Right lobe of liver (tissue), 6 donors: ENCODE data around the gene TMEM131L. TPM values are rescaled to one million over a fixed set of nuclear protein-coding genes. Genes with fewer than 3 reads are reported as not detected.

Experiments used
- ATAC-seq, 4 donors: fragments of 200-7000 bp; cut with Tn5 transposase; one replicate each; pipeline ENCODE4 v1.9.1; 2020; ENCODE audit warnings: mild to moderate bottlenecking in 4 of 4, moderate library complexity in 4 of 4
- DNase-seq, 3 donors: peaks; one replicate each; pipeline ENCODE4 v3.0.0-alpha.2; 2020
- H3K27ac ChIP-seq, 3 donors: fragments of 200-600 bp; one replicate each; pipeline ENCODE4 v1.8.0; 2022
- H3K27me3 ChIP-seq, 2 donors: fragments of 200-600 bp; one replicate each; pipeline ENCODE4 v1.8.0; 2022
- H3K36me3 ChIP-seq, 4 donors: fragments of 200-600 bp; sonication (generic) in 1 of 4; one replicate each; pipeline versions ENCODE4 v1.5.1 to v1.8.0; 2017 to 2022; ENCODE audit warnings: control low read depth in 1 of 4
- H3K4me1 ChIP-seq, 4 donors: fragments of 200-600 bp; sonication (generic) in 1 of 4; one replicate each; pipeline versions ENCODE4 v1.5.1 to v1.8.0; 2017 to 2022; ENCODE audit warnings: control low read depth in 1 of 4
- H3K4me3 ChIP-seq, 3 donors: fragments of 200-600 bp; one replicate each; pipeline ENCODE4 v1.8.0; 2022
- H3K9me3 ChIP-seq, 4 donors: fragments of 200-600 bp; sonication (generic) in 1 of 4; one replicate each; pipeline versions ENCODE4 v1.5.1 to v1.8.0; 2017 to 2022; ENCODE audit warnings: control low read depth in 1 of 4
- POLR2A ChIP-seq: fragments of 450-650 bp; IDR thresholded peaks from one replicate; pipeline ENCODE4 v1.6.1; 2017; ENCODE audit warnings: antibody characterized with exemption, mild to moderate bottlenecking
- WGBS: methylation state at CpG from one replicate; pipeline ENCODE4 v1.1.6; 2018; ENCODE audit warnings: low coverage, low lambda C conversion rate; ENCODE audit not compliant: insufficient coverage; ENCODE audit errors: missing lambda C conversion rate; 5-methylcytosine and 5-hydroxymethylcytosine counted together
- intact Hi-C, 2 donors: fragments of 100-400 bp; cut with DNase I; formaldehyde crosslinking; loops; one replicate each; pipeline versions ENCODE4 v1.11.2 to v1.14.1; 2022
- total RNA-seq, 6 experiments: library from RNA; depleted of rRNA in 2 of 6; stranded (reverse); fragments of >200 nt in 2 of 6; fragmentation: NEBNext Ultra II Directional in 3 of 6; extraction: Animal tissue kit (Norgen Biotek cat#: 25700) in 3 of 6; gene quantifications; one replicate each; pipeline versions ENCODE4 v1.1.0 to v1.2.4, GENCODE V29; 2016 to 2023
- TF ChIP-seq, protein P1 (sequence below), 4 donors: fragments of 200-600 bp in 3 of 4; fragments of 450-650 bp in 1 of 4; IDR thresholded peaks; one replicate each; pipeline versions ENCODE4 v1.5.1 to v1.8.0; 2016 to 2022; ENCODE audit warnings: antibody characterized with exemption in 4 of 4, mild to moderate bottlenecking in 2 of 4
- donor health status: DM: no; HTN: yes; CAD: no.
- donor health status: DM: no; HTN: no; CAD: no.
- donor health status: DM: no; HTN: no; CAD: no.
- donor health status: DM: no; HTN: yes; CAD: no.
- donor health status: DM: no; HTN: yes; CAD: no.

Gene TMEM131L
- total RNA-seq, 6 experiments from 2014 or later, result 13.2 to 19.6 (median 14.8) TPM

DNA sequence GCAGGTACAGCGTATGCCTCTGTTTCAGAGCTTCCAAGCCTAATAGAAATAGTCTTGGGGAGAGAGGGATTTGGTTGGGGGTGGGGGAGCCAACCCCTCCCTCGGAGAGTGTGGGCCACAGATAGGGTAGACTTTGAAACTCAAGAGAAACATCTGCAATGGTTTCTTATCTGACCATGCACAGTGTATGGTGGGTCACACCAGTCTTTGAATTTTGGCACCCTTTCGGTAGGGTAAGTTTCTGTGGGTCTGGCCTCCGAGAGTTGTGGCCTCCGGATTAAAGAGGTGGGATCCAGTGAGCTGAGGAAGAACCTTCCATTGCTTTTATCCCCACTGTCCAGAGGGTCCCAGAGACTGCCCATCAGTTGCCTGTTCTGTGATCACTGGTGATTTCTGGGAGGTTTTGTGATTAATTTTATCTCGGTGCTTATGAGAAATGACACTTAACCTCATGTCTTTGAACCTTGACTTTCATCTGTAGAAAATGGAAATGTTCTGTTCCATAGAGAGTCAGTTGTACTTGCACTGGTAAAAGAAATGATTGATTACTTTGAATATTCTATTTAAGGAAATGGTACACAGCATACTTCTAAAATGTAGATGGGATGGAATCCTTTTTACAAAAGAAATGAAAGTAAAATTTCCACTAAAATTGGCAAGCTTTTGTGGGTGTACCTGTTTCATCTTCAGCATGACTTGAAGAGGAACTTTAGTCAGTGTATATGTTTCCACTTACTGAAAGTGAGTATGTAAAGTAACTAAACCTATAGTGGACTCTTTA, 62.7 kb downstream of the TMEM131L start:
- Histone ChIP-seq H3K4me1 (peaks cover 0 to 59% (median 21%) of the 10 kb centered on the region in 4 donors), H3K4me3 (no peak overlapping the region), H3K36me3 (no peaks in the 10 kb centered on the region), H3K9me3 (no peaks in the 10 kb centered on the region), H3K27me3 (no peaks in the 10 kb centered on the region), H3K27ac (peak overlapping the region; percentile 53 to 66 (median 65))
- TF ChIP-seq POLR2A, result no peak
- TF ChIP-seq, protein P1, sequence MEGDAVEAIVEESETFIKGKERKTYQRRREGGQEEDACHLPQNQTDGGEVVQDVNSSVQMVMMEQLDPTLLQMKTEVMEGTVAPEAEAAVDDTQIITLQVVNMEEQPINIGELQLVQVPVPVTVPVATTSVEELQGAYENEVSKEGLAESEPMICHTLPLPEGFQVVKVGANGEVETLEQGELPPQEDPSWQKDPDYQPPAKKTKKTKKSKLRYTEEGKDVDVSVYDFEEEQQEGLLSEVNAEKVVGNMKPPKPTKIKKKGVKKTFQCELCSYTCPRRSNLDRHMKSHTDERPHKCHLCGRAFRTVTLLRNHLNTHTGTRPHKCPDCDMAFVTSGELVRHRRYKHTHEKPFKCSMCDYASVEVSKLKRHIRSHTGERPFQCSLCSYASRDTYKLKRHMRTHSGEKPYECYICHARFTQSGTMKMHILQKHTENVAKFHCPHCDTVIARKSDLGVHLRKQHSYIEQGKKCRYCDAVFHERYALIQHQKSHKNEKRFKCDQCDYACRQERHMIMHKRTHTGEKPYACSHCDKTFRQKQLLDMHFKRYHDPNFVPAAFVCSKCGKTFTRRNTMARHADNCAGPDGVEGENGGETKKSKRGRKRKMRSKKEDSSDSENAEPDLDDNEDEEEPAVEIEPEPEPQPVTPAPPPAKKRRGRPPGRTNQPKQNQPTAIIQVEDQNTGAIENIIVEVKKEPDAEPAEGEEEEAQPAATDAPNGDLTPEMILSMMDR (IDR thresholded peaks at IDR 0.05), result no peak
- intact Hi-C loops, result no loop called here
- WGBS, result 64% methylated on average over 6 of the region's 6 CpGs
- no peak for DNase-seq
- ATAC-seq, result peak in 1 of 4 donors; percentile 5

DNA sequence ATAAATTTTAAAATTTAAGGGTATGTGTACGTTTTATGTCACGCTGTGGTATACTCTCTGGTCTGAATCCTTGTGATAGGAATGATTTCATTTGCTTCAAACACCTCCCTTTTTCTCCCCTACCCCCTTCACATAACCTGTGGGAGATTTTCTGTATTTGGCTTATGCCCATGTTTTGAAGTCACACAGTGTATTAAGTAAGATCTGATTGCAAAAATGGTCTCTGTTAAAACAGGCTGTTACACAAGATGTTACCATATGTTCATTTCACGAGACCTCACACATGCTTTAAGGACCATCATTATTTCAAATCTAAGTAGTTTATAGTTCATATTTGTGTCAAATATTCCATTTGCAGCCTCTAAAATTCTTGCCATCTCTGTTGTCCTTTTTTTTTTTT, 63.5 kb downstream of the TMEM131L start:
- H3K9me3 ChIP-seq, result no peaks in the 10 kb centered on the region
- intact Hi-C loops, result no loop called here
- peaks cover 0 to 63% (median 25%) of the 10 kb centered on the region in 4 donors for H3K4me1 ChIP-seq
- H3K27me3 ChIP-seq, result no peaks in the 10 kb centered on the region
- no peaks in the 10 kb centered on the region for H3K36me3 ChIP-seq
- ATAC-seq (peak; percentile 61 to 81 (median 66)), DNase-seq (no peak)
- TF ChIP-seq POLR2A, result no peak
- TF ChIP-seq, protein P1 (IDR thresholded peaks at IDR 0.05), result no peak
- no peak overlapping the region for H3K4me3 ChIP-seq
- peak overlapping the region; percentile 53 to 66 (median 65) for H3K27ac ChIP-seq
- WGBS, result 22% methylated on average over 3 of the region's 3 CpGs

DNA sequence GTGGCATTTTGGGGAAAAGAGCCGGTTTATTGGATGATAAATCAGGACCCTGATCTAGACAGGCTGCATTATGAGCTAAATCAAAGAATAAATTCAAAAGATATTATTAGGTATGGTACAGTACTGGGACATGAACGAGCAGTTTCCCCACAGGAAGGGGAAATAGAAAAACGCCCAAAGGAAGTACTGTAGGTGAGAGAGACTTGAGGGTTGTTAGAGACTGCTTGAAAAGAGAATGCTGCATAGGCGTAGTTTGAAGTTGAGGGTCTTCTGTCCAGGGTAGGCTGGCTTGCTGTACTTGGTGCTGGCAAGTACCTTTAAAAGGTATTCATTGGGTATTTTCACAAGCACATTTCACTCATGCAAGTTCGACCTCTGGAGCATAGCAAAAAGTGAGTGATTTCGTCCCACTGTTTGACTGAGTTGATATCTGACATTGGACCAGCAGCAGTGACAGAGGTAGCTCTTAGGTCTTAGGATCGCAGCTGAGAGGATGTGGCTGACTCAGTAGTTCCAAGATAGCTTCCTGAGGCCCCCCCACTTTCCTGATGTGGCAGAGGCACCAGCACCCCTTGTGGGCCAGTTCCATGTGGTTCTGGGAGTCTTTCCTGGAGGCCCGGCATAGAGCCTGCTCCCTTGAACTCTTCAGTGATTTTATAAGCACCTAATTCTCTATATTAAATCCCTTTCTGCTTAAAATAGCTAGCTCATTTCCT, 64.3 kb downstream of the TMEM131L start:
- H3K27me3 ChIP-seq, result no peaks in the 10 kb centered on the region
- peaks cover 0 to 70% (median 26%) of the 10 kb centered on the region in 4 donors for H3K4me1 ChIP-seq
- 38% methylated on average over 5 of the region's 8 CpGs for WGBS
- no peaks in the 10 kb centered on the region for H3K9me3 ChIP-seq
- no peaks in the 10 kb centered on the region for H3K36me3 ChIP-seq
- DNase-seq (no peak), ATAC-seq (peak; percentile 19 to 54 (median 34))
- no peak for TF ChIP-seq POLR2A
- TF ChIP-seq, protein P1 (IDR thresholded peaks at IDR 0.05), result no peak
- intact Hi-C loops, result no loop called here
- peak overlapping the region; percentile 53 to 66 (median 65) for H3K27ac ChIP-seq
- no peak overlapping the region for H3K4me3 ChIP-seq

DNA sequence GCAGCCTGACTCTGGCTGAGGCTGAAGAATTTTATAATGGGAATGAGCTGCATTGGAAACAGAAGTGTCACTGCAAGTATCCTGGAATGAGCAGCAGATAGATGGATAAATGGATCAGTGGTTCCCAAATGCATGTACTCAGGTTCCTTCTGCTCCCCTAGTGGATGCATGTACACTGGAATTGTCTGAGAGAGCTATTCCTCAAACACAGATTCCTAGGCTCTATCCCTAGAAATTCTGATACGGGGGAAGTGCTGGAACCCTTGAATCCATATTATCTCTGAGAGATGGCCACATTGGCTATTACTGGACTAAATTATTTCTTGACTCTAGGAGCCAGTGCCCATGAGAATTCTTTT, 64.8 kb downstream of the TMEM131L start:
- Histone ChIP-seq H3K4me1 (peaks cover 0 to 71% (median 28%) of the 10 kb centered on the region in 4 donors), H3K27ac (peak overlapping the region; percentile 53 to 71 (median 66)), H3K36me3 (no peaks in the 10 kb centered on the region), H3K9me3 (no peaks in the 10 kb centered on the region), H3K27me3 (no peaks in the 10 kb centered on the region), H3K4me3 (no peak overlapping the region)
- intact Hi-C loops, result no loop called here
- 56% methylated on average over 1 of the region's 1 CpG for WGBS
- ATAC-seq (peak; percentile 3 to 18 (median 7)), DNase-seq (no peak)
- TF ChIP-seq, protein P1 (IDR thresholded peaks at IDR 0.05), result peak in 3 of 4 donors; percentile 8 to 13 (median 9)
- TF ChIP-seq POLR2A, result no peak
